Progenitor cell of endocrine pancreas (in vitro differentiated cells): ENCODE data around the gene POPDC2. TPM values are rescaled to one million over a fixed set of nuclear protein-coding genes. Genes with fewer than 3 reads are reported as not detected.
"Not testable (repeated sequence)": the region's sequence is repeated elsewhere in the genome, so short reads cannot be mapped to it uniquely, and the experiment has no call there.

ENCODE experiments used
- DNase-seq: peaks from one replicate; pipeline ENCODE4 v3.0.0; 2021; ENCODE audit warnings: low spot score; ENCODE audit not compliant: unreplicated experiment
- H3K27ac Mint-ChIP-seq: 2 replicates; pipeline ENCODE4 v1.8.0; 2021; ENCODE audit warnings: mild to moderate bottlenecking, moderate library complexity, mixed read lengths
- H3K27me3 Mint-ChIP-seq: 2 replicates; pipeline ENCODE4 v1.8.0; 2021; ENCODE audit warnings: mixed read lengths
- H3K36me3 Mint-ChIP-seq: 2 replicates; pipeline ENCODE4 v1.8.0; 2022; ENCODE audit warnings: mixed read lengths; ENCODE audit not compliant: insufficient read depth
- H3K4me1 Mint-ChIP-seq: 2 replicates; pipeline ENCODE4 v1.8.0; 2021; ENCODE audit warnings: low read depth, mixed read lengths
- H3K4me3 Mint-ChIP-seq: 2 replicates; pipeline ENCODE4 v1.8.0; 2021; ENCODE audit warnings: low read depth, mild to moderate bottlenecking, moderate library complexity, mixed read lengths
- H3K9me3 Mint-ChIP-seq: 2 replicates; pipeline ENCODE4 v1.8.0; 2021; ENCODE audit warnings: low read depth, mixed read lengths
- CTCF ChIP-seq: fragments of 200-600 bp; sonication (generic); IDR thresholded peaks from one replicate; pipeline ENCODE4 v1.5.0; 2021; ENCODE audit warnings: antibody characterized with exemption, mild to moderate bottlenecking; ENCODE audit not compliant: unreplicated experiment
- total RNA-seq: library from RNA; stranded (reverse); gene quantifications from 2 replicates; pipeline ENCODE4 v1.2.1, GENCODE V29; 2021

The POPDC2 gene
- total RNA-seq, 1 donor from 2014 or later: 3.8 TPM

DNA sequence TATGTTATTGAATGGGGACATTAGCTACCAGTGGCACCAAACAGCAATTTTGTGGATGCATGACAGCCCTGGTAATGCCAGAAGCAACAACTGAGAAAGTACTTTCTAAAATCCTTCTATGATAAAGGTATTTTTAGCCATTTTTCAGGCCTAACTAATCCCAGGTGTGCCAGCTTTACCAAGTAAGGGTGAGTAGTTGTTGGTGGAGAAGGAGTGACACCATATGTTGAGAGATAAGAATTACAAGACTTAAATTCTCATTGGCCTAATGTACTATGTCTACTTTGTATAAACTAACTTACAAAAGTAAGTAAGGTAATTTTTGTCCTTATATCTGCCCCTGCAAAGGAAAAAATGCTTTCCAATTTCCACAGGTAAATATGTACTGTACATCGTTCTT lies 20.9 kb upstream of the POPDC2 start:
- no peak for DNase-seq
- H3K27me3 Mint-ChIP-seq: no peaks in the 10 kb centered on the region

GRCh38 chr3:119679874-119680273 lies 19.5 kb upstream of the POPDC2 start:
- Mint-ChIP-seq H3K36me3 (peaks cover under 1% of the 10 kb centered on the region), H3K4me3 (no peak overlapping the region), H3K27ac (no peak overlapping the region), H3K4me1 (peaks cover 17% of the 10 kb centered on the region), H3K9me3 (no peaks in the 10 kb centered on the region), H3K27me3 (no peaks in the 10 kb centered on the region)
- DNase-seq: no peak
- TF ChIP-seq CTCF: no peak

More for the DNA sequence above, 20.9 kb upstream of the POPDC2 start:
- TF ChIP-seq CTCF: peak; percentile 42
- Mint-ChIP-seq H3K36me3 (no peaks in the 10 kb centered on the region), H3K9me3 (no peaks in the 10 kb centered on the region), H3K4me3 (no peak overlapping the region), H3K4me1 (peaks cover 10% of the 10 kb centered on the region), H3K27ac (no peak overlapping the region)

DNA sequence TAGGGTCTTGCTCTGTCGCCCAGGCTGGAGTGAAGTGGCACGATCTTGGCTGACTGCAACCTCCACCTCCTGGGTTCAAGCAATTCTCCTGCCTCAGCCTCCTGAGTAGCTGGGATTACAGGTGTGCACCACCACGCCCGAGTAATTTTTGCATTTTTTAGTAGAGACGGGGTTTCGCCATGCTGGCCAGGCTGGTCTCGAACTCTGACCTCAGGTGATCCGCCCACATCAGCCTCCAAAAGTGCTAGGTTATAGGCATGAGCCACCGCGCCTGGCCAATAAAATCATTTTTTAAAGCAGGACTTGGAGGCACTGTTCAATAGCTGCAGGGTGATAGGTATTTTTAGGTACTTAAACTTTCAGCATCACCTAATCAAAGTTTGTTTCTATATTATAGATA lies 17.8 kb upstream of the POPDC2 start:
- not testable (repeated sequence) for H3K27me3 Mint-ChIP-seq, H3K4me3 Mint-ChIP-seq

DNA sequence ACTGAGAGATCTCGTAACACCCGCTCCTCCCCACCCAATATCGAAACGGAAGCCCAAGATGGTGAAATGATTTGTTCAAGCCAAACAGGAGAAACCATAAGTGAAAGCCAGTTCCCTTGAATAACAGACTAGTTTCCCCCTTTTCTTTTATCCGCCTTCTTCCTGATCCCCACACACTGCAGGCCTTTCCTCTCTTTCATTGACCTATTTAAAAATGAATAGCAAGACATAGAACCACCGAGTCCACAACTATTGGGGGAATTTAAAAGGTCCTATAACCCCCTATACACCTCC lies 17.2 kb upstream of the POPDC2 start:
- no peaks in the 10 kb centered on the region for H3K9me3 Mint-ChIP-seq
- H3K27ac Mint-ChIP-seq: peak overlapping the region; percentile 95
- H3K27me3 Mint-ChIP-seq: no peaks in the 10 kb centered on the region
- H3K4me1 Mint-ChIP-seq: peaks cover 17% of the 10 kb centered on the region
- no peak for DNase-seq
- H3K36me3 Mint-ChIP-seq: peaks cover 7% of the 10 kb centered on the region
- H3K4me3 Mint-ChIP-seq: peak overlapping the region; percentile 90
- TF ChIP-seq CTCF: no peak

More for the DNA sequence above, 17.8 kb upstream of the POPDC2 start:
- not testable (repeated sequence) for DNase-seq, H3K9me3 Mint-ChIP-seq, H3K36me3 Mint-ChIP-seq, H3K27ac Mint-ChIP-seq
- peaks cover 17% of the 10 kb centered on the region for H3K4me1 Mint-ChIP-seq

DNA sequence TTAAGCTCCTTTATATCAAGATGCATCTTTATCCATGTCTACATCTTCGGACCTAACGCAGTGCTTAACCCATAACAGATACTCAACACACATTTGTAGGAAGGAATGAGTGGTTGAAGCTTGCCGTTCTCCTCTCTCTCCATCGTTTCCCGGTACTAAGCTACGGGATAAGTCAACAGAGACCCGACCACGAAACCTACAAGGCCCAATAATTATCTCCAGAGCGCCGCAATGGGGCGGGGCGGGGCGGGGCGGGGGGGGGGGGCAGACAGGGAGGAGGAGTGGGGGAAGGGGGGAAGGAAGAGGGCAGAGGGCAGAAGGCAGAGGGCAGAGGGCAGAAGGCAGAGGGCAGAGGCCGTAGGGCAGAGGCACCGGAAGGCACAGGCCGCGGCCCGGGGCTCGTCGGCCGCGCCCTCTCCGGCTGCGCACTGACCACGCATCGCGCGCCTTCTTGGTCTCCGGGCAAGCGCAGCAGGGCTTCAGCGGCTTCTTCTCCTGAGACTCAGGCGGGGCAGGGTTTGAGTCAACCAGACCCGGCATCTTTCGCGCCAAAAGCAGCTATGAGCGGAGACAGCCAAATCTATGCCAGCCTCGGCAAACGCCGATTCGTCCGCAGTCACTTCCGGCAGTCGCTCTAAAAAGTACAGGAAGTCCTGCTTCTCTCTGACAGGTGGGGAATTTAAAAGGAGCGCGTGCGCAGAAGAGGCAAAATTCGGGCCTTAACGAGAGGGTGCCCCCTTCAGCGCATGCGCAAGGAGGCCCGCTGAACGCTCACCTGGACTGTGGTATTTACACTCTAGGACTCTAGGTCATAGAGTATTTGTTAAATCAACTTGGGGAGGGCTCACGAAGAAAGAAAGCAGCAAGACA lies 16.6 kb upstream of the POPDC2 start, which contains the start of gene COX17:
Gene COX17 (minus strand): TSS at position 636 of the 870 bp plus-strand sequence. CDS start 96 bp downstream, at position 540.
- Mint-ChIP-seq H3K36me3 (peaks cover 9% of the 10 kb centered on the region), H3K27ac (peak within 1 kb of the TSS; percentile 95), H3K4me3 (peak within 1 kb of the TSS; percentile 90), H3K9me3 (no peaks in the 10 kb centered on the region), H3K4me1 (peaks cover 17% of the 10 kb centered on the region), H3K27me3 (no peaks in the 10 kb centered on the region)
- no peak for TF ChIP-seq CTCF
- peak; percentile 93 for DNase-seq

- Mint-ChIP-seq H3K4me1 (peaks cover 17% of the 10 kb centered on the region), H3K36me3 (peaks cover 9% of the 10 kb centered on the region), H3K27me3 (no peaks in the 10 kb centered on the region), H3K4me3 (peak overlapping the region; percentile 90), H3K9me3 (no peaks in the 10 kb centered on the region), H3K27ac (peak overlapping the region; percentile 95)
- DNase-seq: no peak
- TF ChIP-seq CTCF: no peak
Measured at GRCh38 chr3:119676020-119676419, 15.6 kb upstream of the POPDC2 start.
